Mammary epithelial cell (primary cell): Measurements from ENCODE around the gene ARID1B.

Source experiments
- CTCF ChIP-seq, 2 donors: IDR thresholded peaks in 1 of 2; conservative IDR thresholded peaks in 1 of 2; 2 replicates each; pipeline ENCODE4 v1.5.1; 2011 to 2012; ENCODE audit warnings: inconsistent platforms in 2 of 2, low read length in 2 of 2, mild to moderate bottlenecking in 2 of 2, control low read depth in 1 of 2, low read depth in 1 of 2; ENCODE audit not compliant: insufficient read depth in 1 of 2; ENCODE audit errors: extremely low read depth in 1 of 2
- EZH2 ChIP-seq: IDR thresholded peaks from 2 replicates; pipeline ENCODE4 v1.6.1; 2012; ENCODE audit warnings: low read length, inconsistent platforms, borderline replicate concordance

- TF ChIP-seq CTCF (conservative IDR thresholded peaks at IDR 0.05 in 1 of 2, IDR thresholded peaks at IDR 0.05 in 1 of 2; ENCODE audit: extremely low read depth in 1 of 2, insufficient read depth in 1 of 2, low read depth in 1 of 2, low read length in 2 of 2), result no peak
- TF ChIP-seq EZH2, result no peak
Measured at GRCh38 chr6:156897907-156898531, 120.8 kb downstream of the ARID1B start.
